BJ (cell line): Measurements from ENCODE around the gene NFATC3. TPM values are rescaled to one million over a fixed set of nuclear protein-coding genes. Genes with fewer than 3 reads are reported as not detected.

Experiments used
- CTCF ChIA-PET: fragments of 350-600 bp; formaldehyde crosslinking; extraction: SDS; loops from one replicate; lab custom pipeline; 2021; ENCODE audit warnings: antibody characterized with exemption, inconsistent platforms; lab: Yijun Ruan, JAX
- POLR2A ChIA-PET: fragments of 300-600 bp; sonication (Branson Sonifier 250); formaldehyde crosslinking; extraction: SDS; loops from one replicate; lab custom pipeline; 2021; ENCODE audit warnings: antibody characterized with exemption; lab: Charles Lee
- DNase-seq: peaks from one replicate; pipeline ENCODE4 v3.0.0-alpha.2; 2011; ENCODE audit warnings: low read depth
- H3K27me3 ChIP-seq: 2 replicates; pipeline ENCODE4 v1.6.0; 2011; ENCODE audit warnings: low read length; ENCODE audit not compliant: control insufficient read depth, insufficient read depth
- H3K36me3 ChIP-seq: 2 replicates; pipeline ENCODE4 v1.5.1; 2011; ENCODE audit warnings: low read length; ENCODE audit not compliant: control insufficient read depth, insufficient read depth
- H3K4me3 ChIP-seq: 2 replicates; pipeline ENCODE4 v1.5.1; 2011; ENCODE audit warnings: low read depth, mild to moderate bottlenecking, control low read depth, low read length
- polyA plus RNA-seq: library from polyadenylated mRNA; depleted of rRNA; stranded (reverse); fragments of >200 nt; gene quantifications from 2 replicates; pipeline ENCODE4 v1.2.3, GENCODE V29; 2011
- TF ChIP-seq, protein P1 (sequence below): IDR thresholded peaks from 2 replicates; pipeline ENCODE4 v1.5.1; 2011; ENCODE audit warnings: low read depth, mild to moderate bottlenecking, control low read depth, inconsistent platforms, low read length, moderate library complexity; ENCODE audit not compliant: insufficient read depth

The NFATC3 gene
- polyA plus RNA-seq, 1 experiment = 10.5 TPM

DNA sequence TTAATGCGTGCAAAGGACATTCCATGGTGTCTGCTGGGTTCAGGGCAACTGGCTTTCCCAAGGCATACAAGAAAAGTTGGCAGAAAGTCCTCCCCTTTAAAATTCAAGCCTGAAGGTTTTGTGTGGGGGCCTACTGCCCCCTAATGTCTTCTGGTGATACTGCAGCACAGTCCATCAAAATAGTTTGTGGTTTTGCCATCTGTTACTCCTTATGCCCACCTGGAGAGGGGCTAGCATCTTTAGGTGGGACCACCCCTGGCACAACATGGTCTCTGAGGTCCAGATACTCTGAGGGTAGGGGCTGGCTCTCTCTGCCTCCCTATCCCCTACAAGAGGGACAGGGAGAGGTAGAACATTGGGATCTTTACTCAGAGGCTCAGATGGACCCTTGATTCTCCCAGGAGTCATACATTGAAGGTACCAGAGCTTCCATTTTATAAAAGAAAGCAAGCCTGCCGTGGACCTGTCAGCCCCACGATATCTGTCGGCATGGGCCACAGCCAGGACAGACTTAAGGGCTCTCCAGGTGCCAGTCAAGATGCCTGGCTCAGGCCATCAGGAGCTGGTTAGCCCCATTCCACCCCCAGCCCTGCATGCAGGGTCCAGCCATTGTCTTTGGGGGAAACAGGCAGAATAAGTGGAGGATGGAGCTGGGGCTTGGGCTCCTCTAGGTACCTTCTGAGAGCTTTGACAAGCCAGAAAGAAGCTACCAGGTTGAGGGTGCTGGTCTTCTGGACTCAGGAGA lies 144.4 kb downstream of the NFATC3 start:
- H3K4me3 ChIP-seq = no peak overlapping the region
- ChIA-PET POLR2A (no interaction called here), CTCF (interaction anchor here (0.6 to 4.6 kb wide), 13 partner anchors 10 to 413 kb away, joined by 3 to 61 read pairs (median 4); no protein-coding TSS in a partner anchor)
- no peaks in the 10 kb centered on the region for H3K27me3 ChIP-seq
- DNase-seq = no peak
- TF ChIP-seq, protein P1, sequence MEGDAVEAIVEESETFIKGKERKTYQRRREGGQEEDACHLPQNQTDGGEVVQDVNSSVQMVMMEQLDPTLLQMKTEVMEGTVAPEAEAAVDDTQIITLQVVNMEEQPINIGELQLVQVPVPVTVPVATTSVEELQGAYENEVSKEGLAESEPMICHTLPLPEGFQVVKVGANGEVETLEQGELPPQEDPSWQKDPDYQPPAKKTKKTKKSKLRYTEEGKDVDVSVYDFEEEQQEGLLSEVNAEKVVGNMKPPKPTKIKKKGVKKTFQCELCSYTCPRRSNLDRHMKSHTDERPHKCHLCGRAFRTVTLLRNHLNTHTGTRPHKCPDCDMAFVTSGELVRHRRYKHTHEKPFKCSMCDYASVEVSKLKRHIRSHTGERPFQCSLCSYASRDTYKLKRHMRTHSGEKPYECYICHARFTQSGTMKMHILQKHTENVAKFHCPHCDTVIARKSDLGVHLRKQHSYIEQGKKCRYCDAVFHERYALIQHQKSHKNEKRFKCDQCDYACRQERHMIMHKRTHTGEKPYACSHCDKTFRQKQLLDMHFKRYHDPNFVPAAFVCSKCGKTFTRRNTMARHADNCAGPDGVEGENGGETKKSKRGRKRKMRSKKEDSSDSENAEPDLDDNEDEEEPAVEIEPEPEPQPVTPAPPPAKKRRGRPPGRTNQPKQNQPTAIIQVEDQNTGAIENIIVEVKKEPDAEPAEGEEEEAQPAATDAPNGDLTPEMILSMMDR = peak; percentile 93
- peaks cover 4% of the 10 kb centered on the region for H3K36me3 ChIP-seq

DNA sequence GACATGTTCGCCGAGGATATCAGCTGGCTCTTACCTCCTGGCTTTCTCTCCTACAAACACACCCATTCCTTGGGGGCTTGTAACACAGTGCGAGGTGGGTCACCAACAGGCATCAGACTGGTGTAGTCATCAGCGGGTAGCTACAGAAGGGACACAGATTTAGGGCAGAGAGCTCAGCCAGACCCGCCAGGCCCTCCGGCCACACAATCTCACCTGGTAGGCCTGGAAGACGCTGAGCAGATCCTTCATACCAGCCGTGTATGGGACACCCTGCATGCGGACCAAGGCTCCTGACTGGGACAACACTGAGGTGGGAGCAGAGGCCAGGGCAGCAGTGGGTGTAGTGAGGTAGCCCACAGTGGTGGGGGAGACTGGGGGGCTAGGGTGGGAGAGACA lies 145.0 kb downstream of the NFATC3 start:
- peaks cover 4% of the 10 kb centered on the region for H3K36me3 ChIP-seq
- ChIA-PET CTCF (interaction anchor here (0.6 to 4.6 kb wide), 13 partner anchors 10 to 413 kb away, joined by 3 to 61 read pairs (median 4); no protein-coding TSS in a partner anchor), POLR2A (no interaction called here)
- TF ChIP-seq, protein P1 = no peak
- H3K4me3 ChIP-seq = no peak overlapping the region
- DNase-seq = no peak
- no peaks in the 10 kb centered on the region for H3K27me3 ChIP-seq

DNA sequence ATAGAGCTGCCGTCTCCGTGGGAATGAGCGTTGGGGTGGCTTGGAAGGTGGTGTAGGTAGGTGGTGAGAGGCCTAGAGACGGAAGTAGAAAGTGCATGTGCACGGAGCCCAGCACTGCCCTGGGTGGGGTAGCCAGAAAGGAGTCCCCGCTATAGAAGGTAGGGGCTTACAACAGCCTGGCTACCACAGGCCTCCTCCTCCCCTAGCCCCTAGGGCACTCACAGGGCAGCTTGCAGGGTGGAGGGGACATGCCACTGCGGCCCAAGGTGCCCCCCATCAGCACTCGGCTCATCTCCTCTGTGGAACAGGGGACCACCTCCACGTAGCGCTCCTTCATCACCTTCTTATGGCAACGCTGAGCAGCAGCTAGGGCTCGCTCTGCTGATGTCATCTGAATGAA lies 145.8 kb downstream of the NFATC3 start:
- ChIA-PET POLR2A (no interaction called here), CTCF (interaction anchor here (0.7 to 2.5 kb wide), 6 partner anchors 20 to 240 kb away, joined by 3 to 18 read pairs (median 3); no protein-coding TSS in a partner anchor)
- Histone ChIP-seq H3K27me3 (no peaks in the 10 kb centered on the region), H3K36me3 (peaks cover 4% of the 10 kb centered on the region), H3K4me3 (no peak overlapping the region)
- TF ChIP-seq, protein P1 = no peak
- no peak for DNase-seq

DNA sequence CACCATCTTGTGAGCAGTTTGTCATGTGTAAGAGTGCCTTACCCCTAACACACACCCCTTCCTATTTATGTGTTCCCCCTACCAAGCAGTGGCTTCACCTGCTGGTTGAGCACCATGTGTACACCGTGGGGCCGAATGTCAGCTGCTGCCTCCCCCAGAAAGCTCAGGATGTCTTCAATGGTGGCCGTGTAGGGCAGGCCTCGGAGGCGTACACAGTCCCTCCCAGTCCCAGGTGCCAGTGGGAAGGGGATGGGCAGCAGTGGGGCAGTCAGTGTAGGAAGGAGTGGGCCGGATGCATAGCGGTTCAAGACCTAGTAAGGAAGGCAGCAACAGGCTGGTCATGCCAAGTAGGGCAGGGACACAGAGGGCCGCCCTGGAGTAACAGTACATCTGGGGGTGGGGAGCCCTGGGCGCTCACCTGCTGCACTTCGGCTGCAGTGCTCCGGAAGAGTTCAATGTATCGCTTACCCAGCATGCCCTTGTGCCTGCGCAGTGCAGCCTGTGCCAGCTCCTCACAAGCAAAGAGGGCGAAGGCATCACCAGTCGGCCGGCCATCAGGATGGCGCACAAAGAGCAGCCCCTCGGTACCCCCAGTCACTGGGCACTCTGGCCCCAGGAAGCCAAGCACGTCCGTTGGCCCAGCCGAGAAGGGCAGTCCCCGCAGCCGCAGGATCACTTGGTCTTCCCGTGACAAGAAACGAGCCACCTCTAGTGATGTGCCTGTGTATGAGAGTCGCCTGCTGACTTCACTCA lies 146.4 kb downstream of the NFATC3 start:
- Histone ChIP-seq H3K36me3 (peaks cover 4% of the 10 kb centered on the region), H3K4me3 (no peak overlapping the region), H3K27me3 (no peaks in the 10 kb centered on the region)
- ChIA-PET POLR2A (no interaction called here), CTCF (interaction anchor here (0.7 to 2.5 kb wide), 4 partner anchors 30 to 240 kb away, joined by 3 to 18 read pairs (median 3); no protein-coding TSS in a partner anchor)
- no peak for DNase-seq
- TF ChIP-seq, protein P1 = no peak

DNA sequence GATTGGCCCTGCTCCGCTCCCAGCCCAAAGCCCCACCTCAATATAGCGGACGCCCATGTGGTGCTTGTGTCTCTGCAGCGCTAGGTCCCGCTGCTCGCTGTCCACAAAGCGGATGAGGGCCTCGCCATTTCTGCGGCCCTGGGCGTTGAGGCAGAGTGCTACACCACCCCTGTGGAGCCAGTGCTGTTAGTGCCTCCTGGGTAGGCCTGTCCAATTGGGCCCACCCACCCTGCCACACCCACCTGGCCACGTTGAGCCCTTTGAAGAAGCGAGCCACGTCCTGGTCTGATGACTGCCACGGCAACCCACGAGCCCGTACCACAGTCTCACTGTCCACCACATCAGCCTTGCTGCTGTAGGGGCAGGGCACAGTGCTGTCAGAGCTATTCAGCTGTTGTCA lies 147.2 kb downstream of the NFATC3 start:
- ChIA-PET CTCF (no interaction called here), POLR2A (no interaction called here)
- H3K36me3 ChIP-seq = peaks cover 4% of the 10 kb centered on the region
- H3K27me3 ChIP-seq = no peaks in the 10 kb centered on the region
- H3K4me3 ChIP-seq = no peak overlapping the region
- TF ChIP-seq, protein P1 = no peak
- no peak for DNase-seq
